Measurements from ENCODE around the gene DDAH2. TPM values are rescaled to one million over a fixed set of nuclear protein-coding genes. Genes with fewer than 3 reads are reported as not detected.

DDAH2 gene
- total RNA-seq: 28.1 and 43.2 TPM in 2 replicates

DNA sequence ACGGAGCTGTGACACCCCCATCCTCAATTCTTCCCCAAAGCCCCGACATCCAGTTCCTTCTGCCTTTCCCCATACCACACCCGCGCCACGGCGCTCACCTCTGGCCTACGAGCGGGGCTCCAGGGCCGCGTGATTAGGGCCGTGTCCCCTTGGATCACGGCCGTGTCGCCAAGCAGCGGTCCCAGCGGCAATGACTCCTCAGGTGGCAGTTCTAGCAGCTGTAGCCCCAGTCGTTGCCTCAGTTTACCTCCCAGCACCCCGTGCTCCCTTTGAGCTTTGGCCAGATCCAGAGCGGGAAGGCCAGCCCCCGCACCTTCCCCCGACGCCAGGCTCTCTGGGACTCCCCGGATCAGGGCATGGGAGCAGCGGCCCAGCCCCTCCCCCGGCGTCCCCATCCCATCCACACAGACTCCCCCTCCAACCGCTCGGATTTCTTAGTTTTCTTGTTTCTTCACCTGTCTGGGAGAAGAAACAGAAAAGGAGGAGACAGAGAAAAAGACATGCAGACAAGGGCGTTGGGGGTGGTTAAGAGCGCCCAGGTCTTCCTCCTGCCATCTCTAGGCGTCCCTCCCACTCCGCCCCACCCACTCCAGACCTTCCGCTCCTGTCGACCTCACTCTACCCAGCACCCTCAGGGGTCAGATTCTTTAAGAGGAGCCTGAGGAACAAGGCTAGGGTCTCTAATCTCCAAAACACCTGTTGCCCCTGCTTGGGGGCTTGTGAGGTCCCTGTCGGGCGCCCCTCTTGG, at the start of gene DDAH2:
DDAH2 (minus strand) TSS at position 533 of the 748 bp plus-strand sequence; CDS start at position 395, 138 bp downstream.

DNA sequence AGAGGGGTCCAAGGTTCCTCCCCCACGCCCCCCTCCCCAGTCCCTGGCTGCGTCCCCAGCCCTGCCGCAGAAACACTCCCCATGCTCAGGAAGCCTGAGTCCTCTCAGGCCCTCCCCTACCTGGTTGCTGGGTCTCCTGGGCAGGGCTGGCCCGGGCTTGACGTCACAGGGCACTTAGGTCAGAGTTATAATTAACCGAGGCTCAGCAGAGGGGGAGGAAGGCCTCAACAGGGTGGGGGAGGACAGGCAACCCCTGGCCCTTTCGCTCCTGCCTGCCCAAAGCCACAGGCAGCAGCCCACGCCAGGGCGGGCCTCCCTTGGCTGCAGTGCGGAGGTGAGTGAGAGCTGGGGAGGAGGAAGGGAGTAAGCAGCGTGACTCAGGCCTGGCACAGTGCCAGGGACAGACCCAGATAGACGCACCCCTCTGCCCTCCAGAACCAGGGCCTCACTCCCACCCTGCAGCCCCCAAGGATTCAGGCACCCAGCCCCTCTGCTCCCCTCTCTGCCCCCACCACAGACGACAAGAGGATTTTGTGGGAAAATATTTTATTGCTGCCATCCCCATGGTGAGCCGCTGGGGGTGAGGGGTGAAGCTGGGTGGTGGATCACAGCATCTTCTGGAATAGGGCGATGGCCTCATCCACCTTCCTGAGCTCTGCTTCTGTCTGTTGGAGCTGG, 48.0 kb upstream of the DDAH2 start, which contains the start of gene VWA7:
VWA7 (minus strand) TSS at position 340 of the 678 bp plus-strand sequence. CDS start 549 bp downstream, outside the sequence.

DNA sequence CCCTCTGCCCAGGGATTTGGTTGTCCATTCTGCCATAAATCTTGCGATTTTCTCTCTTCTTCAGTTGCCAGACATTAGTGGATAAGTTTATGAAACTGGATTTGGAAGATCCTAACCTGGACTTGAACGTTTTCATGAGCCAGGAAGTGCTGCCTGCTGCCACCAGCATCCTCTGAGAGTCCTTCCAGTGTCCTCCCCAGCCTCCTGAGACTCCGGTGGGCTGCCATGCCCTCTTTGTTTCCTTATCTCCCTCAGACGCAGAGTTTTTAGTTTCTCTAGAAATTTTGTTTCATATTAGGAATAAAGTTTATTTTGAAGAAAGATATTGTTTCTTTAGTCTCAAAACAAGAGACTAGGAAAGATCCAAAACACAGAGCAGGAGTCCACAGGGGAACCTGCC, 33.3 kb upstream of the DDAH2 start, which contains the start of gene SAPCD1:
SAPCD1 (plus strand) TSS at position 301 of the 400 bp plus-strand sequence. CDS start 399 bp downstream, outside the sequence.

DNA sequence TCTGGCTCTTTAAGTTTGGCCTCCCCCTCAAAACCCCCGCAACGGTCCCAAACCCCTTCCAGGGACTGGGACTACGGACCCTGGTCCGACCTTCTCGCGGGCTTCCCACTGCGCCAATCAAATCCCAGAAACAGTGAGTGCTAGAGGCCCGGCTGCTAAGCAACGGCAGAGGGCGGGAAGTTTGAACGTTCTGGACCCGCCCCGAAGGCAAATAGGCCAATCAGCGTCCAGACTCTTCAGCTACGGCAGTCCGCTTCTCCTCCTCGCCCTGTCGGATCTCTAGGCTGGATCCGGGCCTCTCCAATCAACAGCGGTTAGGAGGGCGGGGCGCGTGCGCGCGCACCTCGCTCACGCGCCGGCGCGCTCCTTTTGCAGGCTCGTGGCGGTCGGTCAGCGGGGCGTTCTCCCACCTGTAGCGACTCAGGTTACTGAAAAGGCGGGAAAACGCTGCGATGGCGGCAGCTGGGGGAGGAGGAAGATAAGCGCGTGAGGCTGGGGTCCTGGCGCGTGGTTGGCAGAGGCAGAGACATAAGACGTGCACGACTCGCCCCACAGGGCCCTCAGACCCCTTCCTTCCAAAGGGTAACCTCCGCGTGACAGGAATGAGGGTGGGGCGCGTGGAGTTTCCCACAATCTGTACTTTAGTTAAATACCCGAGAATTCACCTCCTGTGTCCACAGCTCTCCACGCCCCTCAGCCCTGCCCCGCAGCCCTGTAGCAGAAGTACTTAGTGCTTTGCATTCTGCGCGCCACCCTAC, 10.7 kb upstream of the DDAH2 start, which contains the start of gene MSH5:
MSH5 (plus strand) TSS at position 367 of the 758 bp plus-strand sequence. CDS start 462 bp downstream, outside the sequence.

DNA sequence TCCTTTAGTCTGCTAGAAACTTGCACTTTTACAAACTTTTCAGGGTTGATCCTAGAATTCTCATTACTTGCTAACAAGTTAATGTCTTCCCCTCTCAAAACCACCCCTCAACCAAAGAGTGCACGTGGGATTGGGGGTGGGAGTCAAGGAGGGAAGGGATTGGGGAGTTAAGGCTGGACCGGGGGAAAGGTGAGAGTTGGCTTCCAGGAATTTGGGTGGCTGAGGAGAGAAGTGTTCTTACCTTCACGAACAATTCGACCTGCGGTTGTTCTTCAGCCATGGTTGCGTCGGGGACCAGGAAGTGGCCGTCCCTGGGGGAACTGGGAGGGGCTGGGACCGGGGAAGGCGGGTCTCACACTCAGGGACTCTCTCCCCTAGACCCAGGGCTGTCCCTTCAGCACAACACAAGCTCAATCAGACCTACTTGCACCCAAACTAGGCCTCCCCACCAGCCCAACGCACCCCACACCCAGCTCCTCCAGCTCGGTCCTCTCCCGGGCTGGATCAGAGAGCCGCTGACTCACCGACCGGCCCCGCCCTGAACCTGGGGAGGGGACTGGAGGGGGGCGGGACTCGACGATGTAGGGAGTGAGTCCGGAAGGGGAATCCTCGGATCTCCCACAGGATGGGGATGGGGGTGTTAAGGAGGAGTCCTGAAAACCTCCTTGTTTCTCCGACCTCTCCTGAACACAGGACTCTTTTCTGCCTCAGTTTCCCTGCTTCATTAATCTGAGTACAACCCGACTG, 7.1 kb upstream of the DDAH2 start, which contains the start of gene CLIC1:
CLIC1 (minus strand) TSS at position 510 of the 747 bp plus-strand sequence; CDS start at position 280, 230 bp downstream.

GRCh38 chr6:31723245-31723979, 5.7 kb downstream of the DDAH2 start, which contains the start of gene MPIG6B:
MPIG6B (plus strand) TSS chr6:31723373; CDS start chr6:31723384, 11 bp downstream.

GRCh38 chr6:31721351-31722020, 7.6 kb downstream of the DDAH2 start, which contains the start of gene LY6G6C:
LY6G6C (minus strand) TSS chr6:31721746; CDS start chr6:31721679, 67 bp downstream.

DNA sequence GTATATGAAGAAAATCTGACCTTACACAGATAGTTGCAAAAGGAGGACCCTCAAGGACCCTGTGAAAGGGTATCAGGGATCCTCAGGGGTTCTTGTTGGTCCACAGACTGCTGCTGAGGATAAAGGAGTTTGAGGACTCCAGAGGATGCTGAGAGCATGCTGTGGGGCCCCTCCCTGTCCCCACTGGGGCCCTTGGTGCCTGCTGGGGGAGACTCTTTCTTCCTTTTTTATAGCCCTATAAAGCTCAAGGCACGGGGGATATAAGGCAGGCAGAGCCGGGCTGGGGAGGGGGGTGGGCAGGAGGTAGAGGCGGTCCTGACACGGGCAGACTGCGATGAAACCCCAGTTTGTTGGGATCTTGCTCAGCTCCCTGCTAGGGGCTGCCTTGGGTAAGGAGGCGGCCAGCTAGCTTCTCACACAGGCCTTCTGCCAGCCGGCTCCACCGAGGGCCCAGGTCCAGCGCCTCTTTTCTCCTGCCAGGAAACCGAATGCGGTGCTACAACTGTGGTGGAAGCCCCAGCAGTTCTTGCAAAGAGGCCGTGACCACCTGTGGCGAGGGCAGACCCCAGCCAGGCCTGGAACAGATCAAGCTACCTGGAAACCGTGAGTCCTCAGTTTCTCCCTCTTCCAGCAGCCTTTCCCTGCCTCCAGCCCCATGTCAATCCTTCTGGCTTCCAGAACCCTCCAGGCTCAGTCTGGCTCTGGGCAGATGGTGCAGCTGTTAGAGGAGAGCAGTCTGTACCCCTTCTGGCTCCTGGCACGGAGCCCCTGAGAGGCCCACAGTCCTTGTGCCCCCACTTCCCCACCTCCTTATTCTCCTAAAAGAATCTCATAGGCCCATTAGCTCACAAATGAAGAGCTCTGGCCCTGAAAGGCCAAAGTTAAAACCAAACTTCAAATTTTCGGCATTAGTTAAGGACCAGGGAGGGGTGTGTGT, 13.8 kb downstream of the DDAH2 start, which contains the start of gene LY6G6D:
LY6G6D (plus strand) TSS at position 327 of the 937 bp plus-strand sequence; CDS start at position 335, 8 bp downstream.

GRCh38 chr6:31706599-31706998, 22.5 kb downstream of the DDAH2 start, which contains the start of gene LY6G6F:
LY6G6F (plus strand) TSS chr6:31706866; CDS start chr6:31706907, 41 bp downstream.

DNA sequence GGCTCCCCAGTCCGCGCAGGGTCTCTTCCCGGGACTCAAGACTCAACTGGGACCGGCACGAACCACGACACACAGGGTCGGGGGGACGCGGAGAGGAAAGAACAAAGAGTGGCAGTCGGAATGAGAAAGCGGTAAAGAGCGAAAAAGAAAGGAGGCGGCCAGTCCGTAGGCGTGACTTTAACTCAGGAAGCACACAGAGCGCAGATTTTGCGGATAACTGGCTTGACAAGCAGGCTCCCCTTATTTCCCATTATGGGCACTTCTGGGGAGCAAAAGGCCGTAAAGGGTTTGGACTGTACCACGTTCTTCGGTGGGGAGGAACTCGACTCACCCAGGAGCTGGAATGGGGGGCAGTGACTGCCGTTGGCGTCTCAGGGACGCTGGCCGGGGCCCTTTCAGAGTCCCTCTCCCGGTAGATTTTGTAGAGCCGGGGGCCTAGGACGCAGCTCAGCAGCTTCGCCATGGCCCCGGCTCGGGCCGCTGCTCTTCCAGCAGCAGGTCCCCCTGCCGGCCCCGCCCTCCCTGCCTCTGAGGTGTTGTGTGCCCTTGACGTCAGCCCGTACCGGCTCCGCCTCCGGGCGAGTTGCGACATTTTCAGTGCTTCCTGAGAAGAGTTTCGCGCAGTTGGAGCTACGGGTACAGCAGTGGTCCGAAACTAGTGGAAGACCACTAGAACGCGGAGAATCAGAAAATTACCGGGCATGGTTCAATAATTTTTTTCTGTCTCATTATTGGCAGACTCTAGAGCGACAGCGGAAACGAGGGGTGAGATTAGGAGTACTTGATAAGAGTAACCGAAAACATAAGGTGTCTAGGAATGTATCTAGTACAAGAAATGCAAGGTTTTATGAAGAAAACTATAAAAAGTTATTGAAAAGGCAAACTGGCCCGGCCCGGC, 26.0 kb downstream of the DDAH2 start, which contains the start of gene ABHD16A:
ABHD16A (minus strand) TSS at position 506 of the 898 bp plus-strand sequence; CDS start at position 463, 43 bp downstream.

DNA sequence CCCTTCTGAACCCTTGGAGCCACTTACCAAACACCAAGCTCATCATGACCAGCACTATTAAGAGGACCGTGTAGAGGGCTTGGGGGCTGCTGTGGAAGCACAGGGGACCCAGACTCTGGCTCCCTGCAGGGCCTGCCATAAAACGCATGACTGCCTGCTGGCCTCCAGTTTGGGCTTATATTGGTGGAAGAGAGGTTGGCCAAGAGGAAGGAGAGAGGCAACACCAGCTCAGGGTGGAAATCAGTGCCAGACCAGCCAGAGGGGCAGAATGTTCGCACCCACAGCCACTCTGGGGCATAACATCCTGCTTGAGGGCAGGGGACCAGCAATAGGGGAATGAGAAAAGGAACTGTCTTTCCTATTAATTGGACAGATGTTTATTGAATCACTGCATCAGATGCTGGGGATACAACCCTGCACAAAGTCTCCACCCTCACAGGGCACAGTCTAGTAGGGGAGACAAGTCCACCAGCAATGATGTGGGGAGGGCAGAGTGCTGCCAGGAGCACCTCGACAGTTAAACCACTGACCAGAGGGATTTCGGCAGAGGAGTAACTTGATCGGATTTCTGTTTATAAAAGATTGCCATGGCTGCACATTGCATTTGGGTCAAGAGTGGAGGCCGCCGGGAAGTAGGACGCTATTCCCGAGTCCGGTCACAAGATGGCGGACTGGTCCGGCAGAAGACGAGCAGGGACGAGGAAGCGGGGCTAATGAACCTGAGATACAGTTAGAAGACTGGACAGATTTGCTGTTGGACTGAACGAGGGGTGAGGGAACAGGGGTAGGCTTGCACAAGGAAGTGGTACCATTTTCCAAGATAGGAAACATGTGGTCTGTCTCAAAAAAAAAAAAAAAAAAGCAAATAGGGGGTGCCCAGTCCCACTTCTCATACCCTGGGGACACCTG, 48.6 kb downstream of the DDAH2 start, which contains the start of gene LY6G5C:
LY6G5C (minus strand) TSS at position 842 of the 909 bp plus-strand sequence; CDS start at position 148, 694 bp downstream.

Other genes with a start within 250 kb of the DDAH2 start
- gene MICB, start 231.2 kb downstream of the DDAH2 start, total RNA-seq: 5.2 and 9.3 TPM in 2 replicates
- gene MCCD1, start 200.3 kb downstream of the DDAH2 start, total RNA-seq: not detected in 2 replicates
- gene DDX39B, start 187.3 kb downstream of the DDAH2 start, total RNA-seq: 291 and 399 TPM in 2 replicates
- gene ATP6V1G2, start 182.7 kb downstream of the DDAH2 start, total RNA-seq: 0.19 and 0.28 TPM in 2 replicates
- gene NFKBIL1, start 181.7 kb downstream of the DDAH2 start, total RNA-seq: 16.3 and 17.6 TPM in 2 replicates
- gene LTA, start 157.0 kb downstream of the DDAH2 start, total RNA-seq: not detected in 2 replicates
- gene TNF, start 153.7 kb downstream of the DDAH2 start, total RNA-seq: 0.23 and 0.28 TPM in 2 replicates
- 0.85 and 1.5 TPM in 2 replicates for gene LTB, start 146.9 kb downstream of the DDAH2 start, total RNA-seq
- not detected in 2 replicates for gene LST1, start 143.0 kb downstream of the DDAH2 start, total RNA-seq
- gene NCR3, start 136.3 kb downstream of the DDAH2 start, total RNA-seq: not detected in 2 replicates
- not detected in 2 replicates for gene AIF1, start 114.1 kb downstream of the DDAH2 start, total RNA-seq
- gene PRRC2A, start 108.6 kb downstream of the DDAH2 start, total RNA-seq: 63.4 and 119 TPM in 2 replicates
- 200 and 272 TPM in 2 replicates for gene BAG6, start 76.6 kb downstream of the DDAH2 start, total RNA-seq
- 2.3 and 3.9 TPM in 2 replicates for gene APOM, start 73.4 kb downstream of the DDAH2 start, total RNA-seq
- 17.0 and 18.1 TPM in 2 replicates for gene C6orf47, start 68.5 kb downstream of the DDAH2 start, total RNA-seq
- 14.5 and 14.7 TPM in 2 replicates for gene GPANK1, start 64.3 kb downstream of the DDAH2 start, total RNA-seq
- 236 and 271 TPM in 2 replicates for gene CSNK2B, start 63.2 kb downstream of the DDAH2 start, total RNA-seq
- 0.60 and 2.1 TPM in 2 replicates for gene LY6G5B, start 59.3 kb downstream of the DDAH2 start, total RNA-seq
- 0.42 and 0.79 TPM in 2 replicates for gene LY6G5C, start 48.2 kb downstream of the DDAH2 start, total RNA-seq
- 26.8 and 31.6 TPM in 2 replicates for gene ABHD16A, start 26.0 kb downstream of the DDAH2 start, total RNA-seq
- not detected in 2 replicates for gene LY6G6F, start 22.4 kb downstream of the DDAH2 start, total RNA-seq
- gene LY6G6D, start 14.0 kb downstream of the DDAH2 start, total RNA-seq: not detected in 2 replicates
- 1.5 and 3.7 TPM in 2 replicates for gene LY6G6C, start 7.6 kb downstream of the DDAH2 start, total RNA-seq
- 0.49 TPM in 1 of 2 replicates, not detected in the other for gene MPIG6B, start 5.9 kb downstream of the DDAH2 start, total RNA-seq
- gene CLIC1, start 7.2 kb upstream of the DDAH2 start, total RNA-seq: 445 and 657 TPM in 2 replicates
- 10.5 and 12.6 TPM in 2 replicates for gene MSH5, start 10.7 kb upstream of the DDAH2 start, total RNA-seq
- gene SAPCD1, start 33.4 kb upstream of the DDAH2 start, total RNA-seq: 0.63 and 2.0 TPM in 2 replicates
- gene VWA7, start 48.0 kb upstream of the DDAH2 start, total RNA-seq: 1.6 and 2.8 TPM in 2 replicates
- gene VARS1, start 66.5 kb upstream of the DDAH2 start, total RNA-seq: 109 and 115 TPM in 2 replicates
- 73.8 and 83.4 TPM in 2 replicates for gene LSM2, start 77.7 kb upstream of the DDAH2 start, total RNA-seq
- gene HSPA1L, start 86.0 kb upstream of the DDAH2 start, total RNA-seq: 0.14 and 0.21 TPM in 2 replicates
- gene HSPA1A, start 86.2 kb upstream of the DDAH2 start, total RNA-seq: 85.4 and 93.2 TPM in 2 replicates
- gene HSPA1B, start 98.4 kb upstream of the DDAH2 start, total RNA-seq: 172 and 180 TPM in 2 replicates
- gene NEU1, start 133.5 kb upstream of the DDAH2 start, total RNA-seq: 34.1 and 39.3 TPM in 2 replicates
- gene SLC44A4, start 149.7 kb upstream of the DDAH2 start, total RNA-seq: 4.2 and 7.5 TPM in 2 replicates
- gene EHMT2, start 168.4 kb upstream of the DDAH2 start, total RNA-seq: 29.7 and 35.3 TPM in 2 replicates
- gene ZBTB12, start 172.8 kb upstream of the DDAH2 start, total RNA-seq: 0.46 and 0.99 TPM in 2 replicates
- gene C2, start 198.4 kb upstream of the DDAH2 start, total RNA-seq: 0.21 TPM in 1 of 2 replicates, not detected in the other
- gene CFB, start 216.8 kb upstream of the DDAH2 start, total RNA-seq: 3.1 and 3.9 TPM in 2 replicates
- gene NELFE, start 229.7 kb upstream of the DDAH2 start, total RNA-seq: 77.9 and 106 TPM in 2 replicates
- gene SKIC2, start 229.9 kb upstream of the DDAH2 start, total RNA-seq: 42.3 and 66.5 TPM in 2 replicates
- 16.1 and 17.8 TPM in 2 replicates for gene DXO, start 242.8 kb upstream of the DDAH2 start, total RNA-seq

Measured in airway epithelial cell (primary cell).